Superior temporal gyrus (tissue), 1 donor: ENCODE results near the gene IL24.

Experiments
- DNase-seq: peaks from one replicate; pipeline ENCODE4 v3.0.0-alpha.2; 2016; ENCODE audit errors: extremely low spot score

IL24 gene

DNA sequence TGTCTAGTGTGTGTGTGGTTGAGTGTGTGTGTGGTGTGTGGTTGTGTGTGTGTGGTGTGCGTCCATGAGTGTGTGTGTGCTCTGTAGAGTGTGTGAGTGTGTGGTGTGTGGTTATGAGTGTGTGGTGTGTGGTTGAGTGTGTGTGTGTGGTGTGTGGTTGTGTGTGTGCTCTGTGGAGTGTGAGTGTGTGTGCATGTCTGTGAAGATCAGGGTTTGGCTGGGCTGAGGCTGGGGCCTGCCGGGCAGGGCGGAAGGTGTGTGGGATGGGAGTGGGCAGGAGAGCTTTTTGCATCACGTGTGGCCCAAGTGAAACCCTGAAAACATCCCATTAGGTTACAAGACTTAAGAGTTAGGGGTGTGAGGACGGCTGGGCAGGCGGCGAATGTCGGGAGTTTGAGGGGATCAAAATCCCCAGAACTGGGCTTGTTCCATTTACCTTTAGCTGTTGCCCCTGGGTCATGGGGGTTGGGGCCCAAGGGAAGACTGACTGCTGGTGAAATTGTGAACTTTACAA is 27.4 kb downstream of the IL24 start:
- DNase-seq, result no peak

DNA sequence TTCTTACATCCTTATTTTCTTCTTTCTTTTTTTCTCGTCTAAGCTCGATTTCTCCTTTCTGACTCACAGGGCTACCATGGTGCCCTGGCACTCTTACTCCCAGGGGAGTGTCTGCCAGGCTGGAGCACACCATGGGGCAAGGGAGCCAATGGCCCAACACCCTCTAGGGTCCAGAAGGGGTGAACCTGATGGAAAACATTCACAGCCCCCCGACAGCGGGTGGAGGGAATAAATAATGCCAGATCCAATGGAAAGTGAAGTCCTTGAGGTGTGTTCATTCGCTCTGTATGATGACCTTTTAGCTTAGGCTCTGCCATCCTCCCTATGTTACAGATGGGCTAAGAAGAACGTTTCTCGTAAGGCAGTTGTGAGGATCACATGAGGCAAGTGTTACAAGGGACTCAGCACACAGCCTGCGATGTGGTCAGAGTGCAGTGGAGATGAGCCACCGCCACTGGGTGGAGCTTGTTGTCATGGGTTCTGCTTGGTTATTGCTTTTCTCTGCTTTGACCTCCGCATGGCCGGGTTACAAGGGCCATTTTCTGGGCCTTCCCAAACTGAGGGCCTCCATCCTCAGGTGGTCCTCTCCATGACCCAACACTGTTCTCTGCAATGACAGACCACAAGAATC is 28.0 kb downstream of the IL24 start:
- DNase-seq, result no peak

DNA sequence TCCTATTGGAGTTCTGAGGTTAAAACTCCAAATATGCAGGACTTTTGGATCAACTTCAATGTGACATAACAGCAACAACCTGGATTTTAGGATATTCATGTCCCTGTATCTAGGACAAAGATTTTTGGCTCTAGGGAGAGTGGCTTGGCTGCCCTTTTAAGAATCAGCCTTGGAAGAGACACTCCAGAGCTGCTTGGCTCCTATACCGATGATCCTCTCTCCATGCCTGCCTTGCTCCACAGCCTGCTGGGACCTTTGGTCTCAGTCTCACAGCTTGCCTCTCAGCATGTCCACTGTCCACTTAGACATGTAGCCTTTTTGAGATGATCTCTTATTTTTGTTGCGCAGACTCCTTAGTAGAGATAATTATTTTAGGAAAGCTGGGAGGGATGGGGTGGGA is 29.0 kb downstream of the IL24 start:
- no peak for DNase-seq

DNA sequence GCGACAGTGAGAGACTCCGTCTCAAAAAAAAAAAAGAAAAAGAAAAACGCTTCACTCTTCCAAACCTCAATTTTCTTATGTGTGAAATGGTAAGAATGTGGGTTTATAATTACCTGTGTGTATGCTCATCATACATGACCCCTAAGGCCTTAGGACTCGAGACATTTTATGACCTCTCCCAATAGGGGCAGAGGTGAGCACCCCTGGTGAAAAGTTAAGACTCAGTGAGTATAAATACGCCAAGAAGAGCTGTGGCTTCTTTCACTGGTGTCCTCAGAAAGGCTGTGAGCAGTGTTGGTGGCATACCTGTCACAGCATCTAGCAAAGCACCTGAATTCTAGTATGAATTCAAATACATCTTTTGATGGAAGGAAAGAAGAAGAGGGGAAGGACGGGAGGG is 32.3 kb downstream of the IL24 start:
- no peak for DNase-seq

DNA sequence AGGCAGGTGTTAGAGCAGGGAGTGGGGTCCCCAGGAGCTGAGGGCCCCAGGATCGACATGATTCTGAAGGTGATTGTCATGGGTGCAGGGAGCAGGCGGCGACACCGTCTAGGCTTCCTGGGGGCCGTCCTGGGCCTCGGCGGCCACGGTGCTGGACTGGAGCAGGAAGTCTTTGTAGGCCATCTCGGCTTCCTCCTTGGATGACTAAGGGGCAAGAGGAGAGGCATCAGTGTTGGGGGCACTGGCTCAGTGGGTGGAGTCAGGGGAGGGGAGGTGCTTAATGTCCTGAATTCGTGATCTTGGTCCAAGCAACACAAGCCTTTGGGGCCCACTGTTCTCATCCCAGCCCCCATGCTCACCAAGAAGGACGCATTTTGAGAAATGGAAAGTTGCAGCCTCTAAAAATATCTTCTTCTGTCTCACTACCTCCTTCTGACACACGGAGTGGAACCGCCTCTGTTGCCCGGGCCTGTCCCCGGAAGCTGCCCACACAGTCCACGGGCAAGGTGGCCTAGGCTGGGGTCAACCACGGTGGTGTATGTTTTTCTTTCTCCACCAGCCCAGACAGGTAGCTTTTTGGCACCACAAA is 33.1 kb downstream of the IL24 start:
- no peak for DNase-seq

DNA sequence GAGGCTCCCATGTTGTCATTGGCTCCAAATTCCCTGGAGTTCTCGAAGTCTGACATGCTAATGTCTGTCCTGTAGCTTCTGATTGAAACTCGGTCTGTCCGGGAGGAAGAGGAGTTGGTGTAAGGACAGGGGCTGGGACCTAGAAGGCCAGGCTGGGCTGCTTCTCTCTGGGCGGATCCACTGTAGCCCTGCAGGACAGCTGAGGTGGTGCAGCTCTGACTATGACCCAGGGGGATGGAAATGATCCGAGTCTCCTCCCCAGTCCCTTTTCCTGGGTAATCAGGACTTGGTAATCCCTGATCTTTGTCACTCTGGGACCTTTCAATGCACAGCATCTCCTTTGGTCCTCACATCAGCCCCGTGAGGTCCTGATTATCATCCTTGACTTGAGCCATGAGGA is 34.5 kb downstream of the IL24 start:
- no peak for DNase-seq

DNA sequence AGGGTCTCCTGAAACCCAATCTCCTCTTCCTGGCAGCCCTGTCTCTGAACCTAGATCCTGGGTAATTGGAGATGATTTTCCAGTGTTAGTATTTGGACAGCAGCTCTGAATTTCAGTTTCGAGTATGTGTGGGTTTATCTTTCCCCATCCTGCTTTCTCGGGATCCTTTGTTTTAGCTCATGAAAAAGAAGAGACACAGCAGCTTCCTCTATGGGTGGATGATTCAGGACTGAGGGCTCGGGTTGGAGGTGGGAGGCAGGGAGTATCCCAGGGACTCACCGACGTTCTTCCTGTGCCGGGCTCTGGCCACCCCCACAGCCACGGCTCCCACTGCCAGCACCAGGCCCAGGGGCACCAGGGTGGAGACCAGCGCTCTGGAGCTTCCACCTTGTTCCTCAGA is 34.9 kb downstream of the IL24 start:
- DNase-seq, result no peak

DNA sequence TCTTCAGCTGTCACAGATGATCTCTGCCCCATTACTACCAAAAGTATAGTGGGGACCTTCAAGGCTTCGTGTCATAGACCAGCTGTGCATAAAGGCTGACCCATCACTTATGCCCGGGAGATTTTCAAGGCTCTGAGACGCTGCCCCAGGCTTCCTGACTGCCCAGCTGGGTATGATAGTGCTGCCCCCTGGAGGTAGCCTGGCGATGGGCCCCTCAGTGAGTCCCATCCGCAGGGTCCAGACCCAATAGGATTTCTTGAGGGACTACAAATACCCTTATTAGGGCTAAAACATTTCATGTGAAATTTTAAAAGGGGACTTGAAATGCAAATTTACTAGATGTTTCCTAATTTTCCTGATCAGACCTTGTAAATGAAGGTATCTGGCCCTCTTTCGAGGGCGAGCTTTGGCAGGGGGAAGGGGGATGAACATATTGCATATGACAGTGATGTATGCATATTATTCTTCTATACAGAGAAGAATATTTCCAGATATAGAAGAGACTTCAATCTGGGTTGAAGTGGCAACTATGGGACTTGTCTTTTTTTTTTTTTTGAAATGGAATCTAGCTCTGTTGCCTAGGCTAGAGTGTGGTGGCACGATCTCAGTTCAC is 36.2 kb downstream of the IL24 start:
- DNase-seq, result no peak

DNA sequence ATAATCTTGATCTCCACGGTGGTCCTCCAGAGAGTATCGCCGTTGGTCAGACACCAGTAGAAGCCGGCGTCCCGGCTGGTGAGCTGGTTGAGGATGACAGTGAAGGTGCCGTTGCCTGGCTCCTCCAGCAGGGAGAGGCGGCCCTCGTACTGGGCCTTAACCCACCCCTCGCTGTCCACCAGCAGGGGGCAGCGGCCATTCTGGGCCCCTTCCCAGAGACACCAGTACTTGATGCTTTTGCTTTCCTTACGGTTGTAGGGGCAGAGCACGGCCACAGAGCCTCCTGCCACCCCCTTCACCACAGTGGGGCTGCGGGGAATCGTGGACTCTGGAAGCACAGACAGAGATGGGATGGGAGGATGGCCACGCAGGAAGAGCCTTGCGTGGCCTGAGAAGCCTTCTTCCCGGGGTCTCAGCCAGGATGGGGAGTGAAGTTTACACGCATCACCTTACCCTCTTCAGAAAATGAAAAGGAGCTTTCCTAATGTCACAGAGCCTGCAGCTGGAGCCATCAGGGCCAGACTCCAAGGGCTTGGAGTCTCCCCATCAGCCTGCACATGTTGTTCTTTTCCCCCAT is 38.3 kb downstream of the IL24 start:
- DNase-seq, result no peak

DNA sequence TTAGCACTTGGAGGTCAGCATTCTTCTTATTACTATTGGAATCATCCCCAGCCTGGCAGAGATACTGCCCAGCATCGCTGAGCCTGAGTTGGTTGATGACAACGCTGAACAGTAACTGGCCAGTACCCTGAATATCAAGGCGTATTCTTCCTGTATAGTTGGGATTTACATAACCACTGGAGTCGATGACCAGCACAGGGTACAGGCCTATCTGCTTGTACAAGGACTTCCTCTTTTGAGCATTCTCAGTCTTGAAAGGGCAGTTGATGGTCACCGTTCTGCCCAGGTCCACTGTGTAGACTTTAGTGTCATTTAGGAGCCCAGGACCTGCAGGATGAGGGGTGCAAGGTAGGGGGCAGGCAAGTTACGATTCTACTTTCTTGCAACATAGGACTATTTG is 40.2 kb downstream of the IL24 start:
- DNase-seq, result no peak

DNA sequence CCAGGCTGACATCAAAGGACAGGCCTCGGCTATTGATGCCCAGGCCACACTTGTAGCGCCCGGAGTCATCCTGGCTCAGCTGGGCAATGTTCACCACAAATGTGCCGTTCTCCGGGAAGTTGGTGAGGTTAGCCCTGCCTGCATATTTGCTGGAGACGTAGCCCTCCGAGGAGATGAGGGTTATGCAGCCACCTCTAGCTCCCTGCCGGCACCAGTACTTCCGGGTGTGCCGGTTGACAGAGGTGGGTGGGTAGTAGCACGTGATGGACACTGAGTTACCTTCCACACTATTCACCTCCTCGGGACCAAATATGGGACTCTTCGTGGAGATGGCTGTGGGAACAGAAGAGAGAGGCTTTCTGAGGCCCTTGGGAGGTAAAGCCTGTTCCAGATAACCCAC is 41.9 kb downstream of the IL24 start:
- no peak for DNase-seq

DNA sequence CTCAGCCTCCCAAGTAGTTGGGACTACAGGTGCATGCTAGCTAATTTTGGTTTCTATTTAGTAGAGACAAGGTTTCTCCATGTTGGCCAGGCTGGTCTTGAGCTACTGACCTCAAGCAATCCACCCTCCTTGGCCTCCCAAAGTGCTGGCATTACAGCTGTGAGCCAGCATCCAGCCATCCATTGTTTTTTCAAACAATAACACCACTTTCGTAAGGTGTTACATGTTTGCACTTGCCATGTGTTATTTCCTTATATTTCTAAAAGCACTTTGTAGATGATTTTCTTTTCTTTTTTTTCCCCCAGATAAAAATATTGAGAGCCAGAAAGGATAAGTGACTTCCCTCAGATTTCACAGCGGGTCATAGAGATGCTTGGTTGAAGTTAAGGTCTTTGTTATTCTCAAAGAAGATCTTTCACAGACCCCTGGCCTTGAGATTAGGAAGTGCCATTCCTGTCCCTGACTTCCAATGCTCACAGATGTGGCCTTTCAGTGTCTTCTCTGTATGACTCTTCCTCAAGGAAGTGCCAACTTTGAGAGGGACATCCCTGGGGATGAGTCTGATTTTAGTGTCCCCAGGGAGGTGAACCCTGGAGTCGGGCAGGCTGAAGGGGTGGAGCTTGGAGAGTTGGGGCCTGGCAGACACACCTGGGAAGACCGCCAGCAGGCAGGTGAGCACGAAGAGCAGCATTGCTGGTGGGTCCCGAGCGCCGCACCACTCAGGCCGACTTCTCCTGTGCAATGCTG is 42.8 kb downstream of the IL24 start:
- no peak for DNase-seq

DNA sequence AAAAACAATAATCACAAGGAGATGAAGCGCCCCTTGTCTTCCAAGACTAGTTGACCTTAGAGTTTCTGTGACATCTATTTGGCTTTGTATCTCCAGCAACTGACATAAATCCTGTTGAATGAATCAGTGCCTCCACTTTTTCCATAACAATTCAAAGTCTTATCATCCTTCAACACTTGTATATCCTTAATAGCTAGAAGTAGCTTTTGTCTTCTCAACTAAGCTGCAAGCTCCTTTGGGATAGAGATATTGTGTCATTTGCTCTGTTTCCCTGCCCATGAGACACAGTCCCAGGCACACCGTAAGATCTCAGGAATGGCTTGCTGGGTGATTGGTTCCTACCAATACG is 43.3 kb downstream of the IL24 start:
- no peak for DNase-seq

DNA sequence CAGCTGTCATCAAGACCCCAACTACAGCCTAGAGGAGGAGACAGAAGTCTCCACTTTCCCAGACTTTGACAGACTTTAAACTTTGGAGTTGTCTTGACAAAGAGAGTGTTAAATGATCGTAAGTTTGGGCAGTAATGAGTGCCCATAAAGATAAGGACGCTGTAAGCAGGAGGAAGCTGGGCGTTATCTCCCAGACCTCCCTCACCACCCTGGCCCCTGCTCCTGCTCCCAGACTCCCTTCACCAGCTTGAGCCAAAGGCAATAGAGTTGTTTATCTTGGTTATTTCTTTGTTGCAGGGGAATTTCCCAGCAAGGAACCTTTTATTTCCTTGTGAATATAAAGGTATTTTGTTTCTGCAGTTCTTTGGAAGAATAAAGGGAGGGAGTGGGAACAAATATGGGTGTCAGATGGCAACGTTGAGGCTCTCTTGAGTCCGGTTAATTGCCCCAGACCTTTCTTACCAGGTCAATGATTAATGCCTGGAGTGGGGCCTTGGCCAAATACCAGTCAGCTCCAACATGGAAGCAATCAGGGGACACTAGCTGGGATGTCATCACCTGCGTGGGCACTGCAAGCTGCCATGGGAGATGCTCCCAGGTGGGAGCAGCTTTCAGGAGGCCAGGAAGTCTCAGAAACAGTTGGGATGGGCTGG is 44.6 kb downstream of the IL24 start:
- DNase-seq, result no peak

DNA sequence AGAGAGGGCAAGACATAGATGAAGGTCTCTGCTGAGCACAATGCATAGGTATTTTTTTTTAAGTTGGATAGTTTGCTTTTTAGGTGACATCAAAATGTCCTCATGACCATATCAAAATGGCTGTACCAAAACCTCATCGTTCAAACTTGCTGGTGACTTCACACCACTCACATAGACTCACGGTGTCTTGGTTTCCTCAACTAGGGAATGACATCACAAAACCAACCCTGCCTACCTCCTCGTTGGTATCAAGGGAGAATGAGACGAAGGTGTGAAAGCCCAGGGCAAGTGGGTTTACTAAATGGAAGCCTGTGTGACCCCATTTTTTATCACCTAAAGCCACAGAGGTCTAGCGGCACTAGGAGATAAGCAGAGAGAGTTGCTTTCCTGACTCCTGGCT is 47.5 kb downstream of the IL24 start:
- DNase-seq, result no peak

DNA sequence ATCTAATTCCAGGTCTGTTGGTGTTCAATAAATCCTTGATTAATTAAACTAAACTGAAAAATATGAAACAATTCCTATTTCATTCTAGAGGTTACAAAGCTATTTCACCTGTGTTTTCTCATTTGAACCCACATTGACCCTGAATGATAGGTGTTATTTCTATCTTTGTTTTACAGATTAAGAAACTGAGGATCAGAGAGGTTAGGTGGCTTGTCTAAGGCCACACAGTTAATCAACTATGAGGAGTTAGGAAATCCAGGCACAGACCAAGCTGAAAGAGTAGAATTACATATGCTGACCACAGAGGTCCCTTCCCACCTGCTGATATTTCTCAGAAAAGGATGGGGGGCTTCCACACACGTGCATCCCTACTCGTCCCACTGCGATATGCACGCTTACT is 48.5 kb downstream of the IL24 start:
- DNase-seq, result no peak

DNA sequence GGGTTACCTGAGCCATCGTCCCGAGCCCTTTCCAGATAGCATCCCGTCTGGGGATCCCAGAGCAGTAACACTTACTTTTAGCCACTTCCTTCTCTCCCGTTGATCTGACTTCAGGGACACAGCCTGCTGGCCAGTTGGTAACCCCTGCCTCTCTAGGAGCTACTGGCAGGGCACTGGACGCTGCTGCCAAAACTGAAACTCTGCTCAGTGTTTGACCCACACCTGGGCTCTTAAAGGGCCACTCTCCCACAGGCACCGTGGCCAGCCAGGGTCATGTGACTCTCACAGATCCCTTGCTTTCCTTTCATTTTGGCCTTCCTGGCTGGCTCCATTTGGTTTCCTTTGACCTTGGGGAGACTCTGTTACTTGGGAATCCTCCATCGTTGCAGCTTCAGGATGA is 49.0 kb downstream of the IL24 start, which contains the start of gene PIGR:
TSS of gene PIGR (minus strand) at position 206 of the 400 bp plus-strand sequence. CDS start 5,935 bp downstream, outside the sequence.
- no peak for DNase-seq

DNA sequence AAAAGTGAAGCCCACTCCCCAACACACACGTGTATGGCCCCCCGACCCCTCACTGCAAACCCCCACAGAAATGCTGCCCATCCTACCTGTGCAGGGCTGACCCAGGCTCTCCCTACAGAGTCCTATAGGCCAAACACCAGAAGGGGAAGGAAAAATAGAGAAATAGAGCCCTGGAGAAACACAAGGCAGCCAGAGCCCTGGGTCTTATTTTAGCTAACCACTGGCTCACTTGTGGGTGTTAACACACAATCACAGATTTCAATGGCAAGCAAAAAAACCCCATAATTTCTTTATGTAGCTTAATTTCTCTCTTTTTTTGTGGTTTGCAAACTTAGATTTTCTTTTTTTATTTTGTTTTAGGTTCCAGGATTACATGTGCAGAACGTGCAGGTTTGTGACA is 50.0 kb downstream of the IL24 start:
- no peak for DNase-seq

DNA sequence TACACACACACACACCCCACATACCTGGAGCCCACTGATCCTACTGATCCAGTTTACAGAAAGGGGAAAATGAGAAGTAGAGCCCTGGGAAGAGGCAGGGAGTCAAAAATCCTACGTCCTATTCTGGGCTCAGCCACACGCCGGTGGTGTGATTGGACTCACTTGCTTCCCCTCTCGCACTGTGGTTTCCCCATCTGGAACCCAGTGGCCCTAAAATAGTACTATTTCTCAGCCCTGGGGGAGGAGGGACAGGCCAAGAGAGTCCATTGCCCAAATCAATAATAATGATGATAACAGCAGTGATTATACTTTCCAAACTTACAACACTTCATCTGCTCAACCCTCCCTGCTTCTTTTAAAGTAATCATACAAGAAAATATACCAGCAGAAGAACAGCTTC is 52.0 kb downstream of the IL24 start:
- DNase-seq, result no peak

DNA sequence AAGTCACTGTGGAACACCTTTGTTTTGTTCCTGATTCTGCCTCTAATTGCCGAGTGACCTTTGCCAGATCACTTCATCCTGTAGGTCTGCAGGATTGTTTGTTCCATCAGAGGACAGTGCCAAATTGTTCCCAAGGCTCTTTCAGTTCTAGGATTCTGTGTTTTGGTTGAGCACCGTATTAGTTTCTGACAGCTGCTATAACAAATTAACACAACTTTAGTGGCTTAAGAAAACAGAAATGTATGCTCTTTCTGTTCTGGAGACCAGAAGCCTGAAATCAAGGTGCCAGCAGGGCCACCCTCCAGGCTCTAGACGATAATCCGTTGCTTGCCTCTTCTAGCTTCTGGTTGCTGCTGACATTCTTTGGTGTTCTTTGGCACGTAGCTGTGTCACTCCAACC is 52.4 kb downstream of the IL24 start:
- no peak for DNase-seq

DNA sequence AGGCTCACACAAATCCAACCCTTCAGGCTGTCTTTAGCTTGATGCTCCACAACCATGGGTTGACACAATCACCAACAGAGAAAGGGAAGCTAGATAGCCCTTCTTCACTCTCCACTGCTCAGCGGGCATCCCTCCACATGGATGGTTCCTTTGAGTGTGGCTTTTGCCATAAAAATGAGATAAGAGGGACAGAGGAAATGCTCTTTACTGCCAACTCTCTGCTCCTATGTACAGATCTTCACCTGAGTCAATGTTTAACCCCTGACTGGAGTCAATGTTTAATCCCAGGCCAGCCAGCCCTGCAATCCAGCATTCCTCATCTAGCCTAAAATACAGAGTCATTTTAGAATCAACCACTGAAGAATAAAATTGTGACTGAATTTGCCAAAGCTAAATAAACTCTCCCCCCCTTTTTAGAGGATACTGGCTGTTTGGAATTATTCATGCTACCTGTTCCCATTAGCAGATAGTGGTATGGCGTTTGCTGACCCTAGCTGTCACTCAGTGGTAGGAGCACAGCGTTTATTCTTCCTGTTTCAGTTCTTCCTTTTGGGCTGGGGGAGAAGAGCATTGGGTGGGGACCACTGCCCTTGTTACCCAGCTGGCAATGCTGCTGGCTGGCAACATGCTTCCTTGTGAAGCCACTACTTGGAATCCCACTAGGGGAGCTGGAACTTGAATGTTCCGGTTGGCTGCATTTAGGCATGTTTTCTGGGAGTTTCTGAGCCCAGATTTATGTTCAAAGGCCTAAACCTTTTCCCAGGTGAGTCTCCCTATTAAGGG is 54.3 kb downstream of the IL24 start:
- no peak for DNase-seq
